SU-DHL-6 (cell line): ENCODE results near the gene PSMA7.

Experiments
- H2AFZ ChIP-seq: fragments of 200-600 bp; sonication (generic); 2 replicates; pipeline ENCODE4 v1.6.1; 2014; ENCODE audit warnings: low read depth, mild to moderate bottlenecking, moderate library complexity, mixed read lengths, antibody characterized with exemption, low read length; ENCODE audit not compliant: severe bottlenecking
- H3F3A ChIP-seq: fragments of 200-600 bp; shearing (Covaris generic); 2 replicates; pipeline ENCODE4 v1.6.0; 2016; ENCODE audit warnings: antibody characterized with exemption, mild to moderate bottlenecking; ENCODE audit not compliant: insufficient read depth
- H3K27ac ChIP-seq: fragments of 200-600 bp; sonication (generic); 2 replicates; pipeline ENCODE4 v1.5.1; 2016; ENCODE audit warnings: low read depth, mild to moderate bottlenecking, low read length, moderate library complexity, mixed read lengths
- H3K27me3 ChIP-seq: fragments of 200-600 bp; sonication (generic), shearing (Covaris generic); 2 replicates; pipeline ENCODE4 v1.6.0; 2014; ENCODE audit warnings: mild to moderate bottlenecking, low read length
- H3K36me3 ChIP-seq: fragments of 200-600 bp; sonication (generic); 2 replicates; pipeline ENCODE4 v1.6.1; 2014; ENCODE audit warnings: mild to moderate bottlenecking, low read length, mixed read lengths
- H3K4me2 ChIP-seq: fragments of 300-600, 200-600 bp; shearing (Covaris generic), sonication (generic); 2 replicates; pipeline ENCODE4 v1.6.0; 2014; ENCODE audit warnings: low read length, low read depth, mild to moderate bottlenecking; ENCODE audit not compliant: poor library complexity, severe bottlenecking
- H3K4me3 ChIP-seq: fragments of 200-600 bp; sonication (generic); 2 replicates; pipeline ENCODE4 v1.5.1; 2014; ENCODE audit warnings: antibody characterized with exemption, low read length, mild to moderate bottlenecking, mixed read lengths; ENCODE audit not compliant: insufficient read depth, poor library complexity, severe bottlenecking
- H3K79me2 ChIP-seq: fragments of 200-600 bp; sonication (generic); 2 replicates; pipeline ENCODE4 v1.6.1; 2014; ENCODE audit warnings: mild to moderate bottlenecking, low read length, moderate library complexity; ENCODE audit not compliant: insufficient read depth
- H3K9ac ChIP-seq: fragments of 200-600 bp; sonication (generic); 2 replicates; pipeline ENCODE4 v1.7.0; 2014; ENCODE audit warnings: mild to moderate bottlenecking, low read length
- H3K9me2 ChIP-seq: fragments of 200-600 bp; sonication (generic); replicated peaks from 2 replicates; pipeline ENCODE4 v1.6.1; 2014; ENCODE audit warnings: low read length; ENCODE audit not compliant: insufficient read depth
- H3K9me3 ChIP-seq: fragments of 200-600 bp; sonication (generic); 2 replicates; pipeline ENCODE4 v1.6.1; 2014; ENCODE audit warnings: low read length, mixed read lengths; ENCODE audit not compliant: insufficient read depth
- H4K20me1 ChIP-seq: fragments of 200-600 bp; sonication (generic); 2 replicates; pipeline ENCODE4 v1.6.1; 2014; ENCODE audit warnings: low read depth, mild to moderate bottlenecking, antibody characterized with exemption, low read length, moderate library complexity, mixed read lengths
- EZH2phosphoT487 ChIP-seq: fragments of 200-600 bp; sonication (generic), shearing (Covaris generic); conservative IDR thresholded peaks from 2 replicates; pipeline ENCODE4 v1.6.1; 2018; ENCODE audit warnings: mild to moderate bottlenecking, antibody characterized with exemption, low read length, moderate library complexity, mixed read lengths
- TF ChIP-seq, protein P1 (sequence below): fragments of 200-600 bp; sonication (generic); IDR thresholded peaks from one replicate; pipeline ENCODE4 v1.5.1; 2017; ENCODE audit warnings: antibody characterized with exemption, mild to moderate bottlenecking, low read length, moderate library complexity; ENCODE audit not compliant: insufficient read depth, poor library complexity, severe bottlenecking

The PSMA7 gene

DNA sequence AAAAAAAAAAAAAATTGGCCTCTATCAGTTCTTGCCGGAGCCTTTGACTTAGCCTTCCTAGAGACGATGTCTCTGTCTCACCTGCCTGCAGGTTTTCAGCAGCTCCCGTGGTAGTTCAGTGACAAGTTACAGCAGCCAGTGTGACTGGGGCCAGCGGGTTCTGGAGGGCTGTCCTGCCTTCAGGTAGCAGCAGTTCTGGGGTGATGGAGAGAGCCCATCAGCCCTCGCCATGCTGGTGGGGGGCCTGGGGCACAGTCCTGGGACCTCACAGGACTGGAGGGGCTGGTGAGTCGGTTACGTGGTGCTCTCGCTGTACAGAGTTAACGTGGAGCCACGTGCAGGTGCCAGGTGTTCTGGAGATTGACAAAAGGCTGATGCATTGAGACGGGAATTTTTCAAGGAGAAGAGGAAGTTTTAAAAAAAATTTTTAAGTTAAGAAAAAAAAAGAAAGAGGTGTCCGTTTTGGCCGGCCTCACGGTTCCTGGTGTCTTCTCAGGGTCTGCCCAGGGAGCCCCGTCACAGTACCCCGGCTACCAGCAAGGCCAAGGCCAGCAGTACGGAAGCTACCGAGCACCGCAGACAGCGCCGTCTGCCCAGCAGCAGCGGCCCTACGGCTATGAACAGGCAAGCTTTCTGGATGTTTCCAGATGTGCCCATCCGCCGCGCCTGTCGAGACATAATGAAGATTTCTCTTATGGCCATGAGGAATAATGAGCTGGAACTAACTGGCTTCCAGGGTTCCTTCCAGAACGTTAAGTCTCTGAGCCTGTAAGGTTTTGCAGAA is 31.0 kb upstream of the PSMA7 start:
- H3K27me3 ChIP-seq: no peaks in the 10 kb centered on the region
- H3F3A ChIP-seq: no peaks in the 10 kb centered on the region
- TF ChIP-seq EZH2phosphoT487: no peak
- TF ChIP-seq, protein P1, sequence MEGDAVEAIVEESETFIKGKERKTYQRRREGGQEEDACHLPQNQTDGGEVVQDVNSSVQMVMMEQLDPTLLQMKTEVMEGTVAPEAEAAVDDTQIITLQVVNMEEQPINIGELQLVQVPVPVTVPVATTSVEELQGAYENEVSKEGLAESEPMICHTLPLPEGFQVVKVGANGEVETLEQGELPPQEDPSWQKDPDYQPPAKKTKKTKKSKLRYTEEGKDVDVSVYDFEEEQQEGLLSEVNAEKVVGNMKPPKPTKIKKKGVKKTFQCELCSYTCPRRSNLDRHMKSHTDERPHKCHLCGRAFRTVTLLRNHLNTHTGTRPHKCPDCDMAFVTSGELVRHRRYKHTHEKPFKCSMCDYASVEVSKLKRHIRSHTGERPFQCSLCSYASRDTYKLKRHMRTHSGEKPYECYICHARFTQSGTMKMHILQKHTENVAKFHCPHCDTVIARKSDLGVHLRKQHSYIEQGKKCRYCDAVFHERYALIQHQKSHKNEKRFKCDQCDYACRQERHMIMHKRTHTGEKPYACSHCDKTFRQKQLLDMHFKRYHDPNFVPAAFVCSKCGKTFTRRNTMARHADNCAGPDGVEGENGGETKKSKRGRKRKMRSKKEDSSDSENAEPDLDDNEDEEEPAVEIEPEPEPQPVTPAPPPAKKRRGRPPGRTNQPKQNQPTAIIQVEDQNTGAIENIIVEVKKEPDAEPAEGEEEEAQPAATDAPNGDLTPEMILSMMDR: no peak
- no peak overlapping the region for H3K27ac ChIP-seq
- no peaks in the 10 kb centered on the region for H4K20me1 ChIP-seq
- no peak overlapping the region for H3K4me3 ChIP-seq
- H3K36me3 ChIP-seq: no peaks in the 10 kb centered on the region
- H3K9me3 ChIP-seq: no peaks in the 10 kb centered on the region
- H3K4me2 ChIP-seq: no peak overlapping the region
- H2AFZ ChIP-seq: no peak overlapping the region
- H3K9ac ChIP-seq: no peak overlapping the region
- no peaks in the 10 kb centered on the region for H3K9me2 ChIP-seq
- no peaks in the 10 kb centered on the region for H3K79me2 ChIP-seq

DNA sequence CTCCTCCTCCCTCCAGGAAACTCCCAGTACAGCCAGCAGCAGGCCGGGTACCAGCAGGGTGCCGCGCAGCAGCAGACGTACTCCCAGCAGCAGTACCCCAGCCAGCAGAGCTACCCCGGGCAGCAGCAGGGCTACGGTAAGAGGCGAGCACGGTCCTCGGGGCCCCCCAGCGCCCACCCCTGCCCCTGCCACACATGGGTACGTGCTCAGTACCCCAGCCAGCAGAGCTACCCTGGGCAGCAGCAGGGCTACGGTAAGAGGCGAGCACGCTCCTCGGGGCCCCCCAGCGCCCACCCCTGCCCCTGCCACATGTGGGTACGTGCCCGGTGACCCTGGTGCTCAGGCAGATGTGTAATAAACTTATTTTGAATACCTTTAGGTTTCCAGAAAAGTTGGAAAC is 29.5 kb upstream of the PSMA7 start:
- no peaks in the 10 kb centered on the region for H3K36me3 ChIP-seq
- no peak overlapping the region for H3K4me3 ChIP-seq
- H3K4me2 ChIP-seq: no peak overlapping the region
- H3K9ac ChIP-seq: no peak overlapping the region
- H3K9me2 ChIP-seq: no peaks in the 10 kb centered on the region
- H3K27ac ChIP-seq: no peak overlapping the region
- no peak for TF ChIP-seq EZH2phosphoT487
- TF ChIP-seq, protein P1: no peak
- H2AFZ ChIP-seq: no peak overlapping the region
- H3F3A ChIP-seq: no peaks in the 10 kb centered on the region
- no peaks in the 10 kb centered on the region for H3K9me3 ChIP-seq
- no peaks in the 10 kb centered on the region for H4K20me1 ChIP-seq
- no peaks in the 10 kb centered on the region for H3K79me2 ChIP-seq
- no peaks in the 10 kb centered on the region for H3K27me3 ChIP-seq

GRCh38 chr20:62171245-62171644 is 28.1 kb upstream of the PSMA7 start:
- Histone ChIP-seq H3K9me2 (no peaks in the 10 kb centered on the region), H3K79me2 (no peaks in the 10 kb centered on the region), H3K27me3 (no peaks in the 10 kb centered on the region), H3K4me3 (no peak overlapping the region), H3K27ac (no peak overlapping the region), H4K20me1 (no peaks in the 10 kb centered on the region), H3F3A (no peaks in the 10 kb centered on the region), H3K9ac (no peak overlapping the region), H3K9me3 (no peaks in the 10 kb centered on the region), H2AFZ (no peak overlapping the region), H3K36me3 (no peaks in the 10 kb centered on the region), H3K4me2 (no peak overlapping the region)
- no peak for TF ChIP-seq EZH2phosphoT487
- TF ChIP-seq, protein P1: no peak
